Progenitor cell of endocrine pancreas (in vitro differentiated cells): Measurements from ENCODE around the gene WARS2. TPM values are rescaled to one million over a fixed set of nuclear protein-coding genes. Genes with fewer than 3 reads are reported as not detected.

ENCODE experiments used
- DNase-seq: peaks from one replicate; pipeline ENCODE4 v3.0.0; 2021; ENCODE audit warnings: low spot score; ENCODE audit not compliant: unreplicated experiment
- H3K27ac Mint-ChIP-seq: 2 replicates; pipeline ENCODE4 v1.8.0; 2021; ENCODE audit warnings: mild to moderate bottlenecking, moderate library complexity, mixed read lengths
- H3K27me3 Mint-ChIP-seq: 2 replicates; pipeline ENCODE4 v1.8.0; 2021; ENCODE audit warnings: mixed read lengths
- H3K36me3 Mint-ChIP-seq: 2 replicates; pipeline ENCODE4 v1.8.0; 2022; ENCODE audit warnings: mixed read lengths; ENCODE audit not compliant: insufficient read depth
- H3K4me1 Mint-ChIP-seq: 2 replicates; pipeline ENCODE4 v1.8.0; 2021; ENCODE audit warnings: low read depth, mixed read lengths
- H3K4me3 Mint-ChIP-seq: 2 replicates; pipeline ENCODE4 v1.8.0; 2021; ENCODE audit warnings: low read depth, mild to moderate bottlenecking, moderate library complexity, mixed read lengths
- H3K9me3 Mint-ChIP-seq: 2 replicates; pipeline ENCODE4 v1.8.0; 2021; ENCODE audit warnings: low read depth, mixed read lengths
- total RNA-seq: library from RNA; stranded (reverse); gene quantifications from 2 replicates; pipeline ENCODE4 v1.2.1, GENCODE V29; 2021
- TF ChIP-seq, protein P1 (sequence below): fragments of 200-600 bp; sonication (generic); IDR thresholded peaks from one replicate; pipeline ENCODE4 v1.5.0; 2021; ENCODE audit warnings: antibody characterized with exemption, mild to moderate bottlenecking; ENCODE audit not compliant: unreplicated experiment

The WARS2 gene
- total RNA-seq, 1 donor from 2014 or later, result 14.8 TPM

DNA sequence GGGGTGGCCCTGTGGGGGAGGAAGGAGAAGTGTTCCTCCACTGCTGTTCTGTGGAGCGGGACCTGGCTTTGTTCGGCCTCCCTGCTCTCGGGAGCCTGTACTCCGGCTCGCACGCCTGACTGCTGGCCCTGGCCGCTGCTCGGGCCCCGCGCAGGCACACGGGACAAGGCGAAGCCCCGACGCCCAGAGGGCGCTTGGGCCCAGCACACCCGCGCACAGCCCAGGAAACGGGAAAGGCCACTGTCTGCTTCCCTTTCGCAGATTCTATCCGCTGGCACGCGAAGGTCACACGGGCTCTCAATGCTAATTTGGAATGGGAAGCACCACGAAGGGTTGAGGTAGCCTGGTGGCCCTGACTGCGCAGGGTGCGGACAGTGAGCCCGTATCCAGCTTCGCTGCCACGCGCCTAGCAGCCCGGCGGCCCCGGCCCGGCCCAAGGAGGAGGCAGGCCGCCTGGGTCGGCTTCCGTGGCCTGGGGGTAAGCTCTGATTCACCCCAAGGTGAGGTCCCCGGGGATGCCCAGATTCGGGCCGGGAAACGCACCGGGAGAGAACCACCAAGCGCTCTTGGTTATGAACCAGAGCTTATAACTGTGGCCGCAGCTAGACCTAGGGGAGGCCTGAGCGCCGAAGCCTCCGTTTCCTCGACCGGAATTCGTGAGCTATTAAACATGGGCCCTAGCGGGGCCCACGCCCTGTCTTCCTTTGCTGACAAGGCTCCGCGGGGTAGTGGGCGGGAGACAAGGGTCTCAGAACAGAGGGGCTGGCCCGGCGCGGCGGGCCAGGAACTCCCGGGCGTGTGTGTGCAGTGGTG is 132.6 kb downstream of the WARS2 start:
- H3K4me1 Mint-ChIP-seq, result peaks cover 4% of the 10 kb centered on the region
- no peak for DNase-seq
- H3K36me3 Mint-ChIP-seq, result no peaks in the 10 kb centered on the region
- no peaks in the 10 kb centered on the region for H3K9me3 Mint-ChIP-seq
- no peak overlapping the region for H3K27ac Mint-ChIP-seq
- H3K4me3 Mint-ChIP-seq, result peak overlapping the region; percentile 27
- H3K27me3 Mint-ChIP-seq, result peaks cover 96% of the 10 kb centered on the region
- TF ChIP-seq, protein P1, sequence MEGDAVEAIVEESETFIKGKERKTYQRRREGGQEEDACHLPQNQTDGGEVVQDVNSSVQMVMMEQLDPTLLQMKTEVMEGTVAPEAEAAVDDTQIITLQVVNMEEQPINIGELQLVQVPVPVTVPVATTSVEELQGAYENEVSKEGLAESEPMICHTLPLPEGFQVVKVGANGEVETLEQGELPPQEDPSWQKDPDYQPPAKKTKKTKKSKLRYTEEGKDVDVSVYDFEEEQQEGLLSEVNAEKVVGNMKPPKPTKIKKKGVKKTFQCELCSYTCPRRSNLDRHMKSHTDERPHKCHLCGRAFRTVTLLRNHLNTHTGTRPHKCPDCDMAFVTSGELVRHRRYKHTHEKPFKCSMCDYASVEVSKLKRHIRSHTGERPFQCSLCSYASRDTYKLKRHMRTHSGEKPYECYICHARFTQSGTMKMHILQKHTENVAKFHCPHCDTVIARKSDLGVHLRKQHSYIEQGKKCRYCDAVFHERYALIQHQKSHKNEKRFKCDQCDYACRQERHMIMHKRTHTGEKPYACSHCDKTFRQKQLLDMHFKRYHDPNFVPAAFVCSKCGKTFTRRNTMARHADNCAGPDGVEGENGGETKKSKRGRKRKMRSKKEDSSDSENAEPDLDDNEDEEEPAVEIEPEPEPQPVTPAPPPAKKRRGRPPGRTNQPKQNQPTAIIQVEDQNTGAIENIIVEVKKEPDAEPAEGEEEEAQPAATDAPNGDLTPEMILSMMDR, result no peak

DNA sequence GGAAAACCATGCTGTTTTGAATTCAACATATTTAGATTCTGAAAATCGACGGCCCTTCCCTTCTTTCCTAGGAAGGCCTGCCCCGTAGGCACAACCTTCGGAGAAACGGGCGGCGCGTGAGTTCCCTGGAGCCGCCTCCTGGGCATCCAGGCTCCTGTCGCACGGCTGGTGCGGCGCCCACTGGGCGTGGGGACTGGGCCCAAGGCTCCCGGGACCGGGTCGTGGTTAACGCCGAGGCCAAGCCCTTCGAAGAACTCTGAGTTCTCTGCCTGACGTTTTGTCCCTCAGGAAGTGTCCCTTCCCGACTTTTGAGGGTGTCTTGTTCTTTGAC is 133.1 kb downstream of the WARS2 start:
- Mint-ChIP-seq H3K4me3 (no peak overlapping the region), H3K4me1 (peaks cover 4% of the 10 kb centered on the region), H3K27ac (no peak overlapping the region), H3K36me3 (no peaks in the 10 kb centered on the region), H3K27me3 (peaks cover 96% of the 10 kb centered on the region), H3K9me3 (no peaks in the 10 kb centered on the region)
- TF ChIP-seq, protein P1, result no peak
- DNase-seq, result no peak

DNA sequence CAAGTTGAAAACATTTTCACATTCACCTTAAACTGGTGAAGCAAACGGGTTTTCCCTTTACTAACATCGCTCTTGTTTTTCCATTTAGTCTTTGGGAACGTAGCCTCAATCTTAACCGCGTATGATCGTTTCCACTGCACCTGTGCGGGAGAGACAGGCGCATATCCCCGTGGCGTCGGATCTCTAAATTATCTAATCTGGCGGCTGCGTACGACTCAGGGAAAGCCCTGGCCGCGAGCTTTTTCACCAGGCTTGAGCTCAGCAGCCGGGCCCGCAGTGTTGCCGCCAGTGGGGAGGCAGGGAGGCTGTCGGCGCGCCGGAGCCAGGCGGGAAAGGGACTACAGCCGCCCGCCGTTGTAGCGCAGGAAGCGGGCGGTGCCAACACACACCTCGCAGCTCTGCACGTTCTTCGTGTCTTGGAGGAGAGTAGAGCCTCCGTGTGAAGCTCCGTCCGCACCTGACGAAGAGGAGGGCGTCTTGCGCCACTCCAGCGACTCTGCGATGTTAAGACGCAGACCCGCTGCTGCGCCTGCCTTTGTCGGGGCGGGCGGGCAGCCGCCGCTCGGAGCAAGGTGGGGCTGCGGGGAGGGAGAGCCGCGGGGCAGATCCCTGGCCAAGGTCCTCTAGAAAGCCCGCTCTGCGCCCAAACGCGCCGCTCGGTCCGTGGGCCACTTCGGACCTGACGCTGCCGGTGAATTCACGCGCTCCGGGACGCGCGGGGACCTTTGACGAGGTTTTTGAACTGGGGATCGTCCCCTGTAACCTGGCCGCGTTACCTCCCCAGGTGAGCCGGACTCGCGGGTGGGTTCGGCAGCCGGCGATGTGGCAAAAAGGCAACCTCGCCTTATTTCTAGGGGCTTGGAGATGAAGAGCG is 133.8 kb downstream of the WARS2 start:
- no peak for DNase-seq
- Mint-ChIP-seq H3K4me1 (peaks cover 4% of the 10 kb centered on the region), H3K27ac (no peak overlapping the region), H3K9me3 (no peaks in the 10 kb centered on the region), H3K27me3 (peaks cover 96% of the 10 kb centered on the region), H3K36me3 (no peaks in the 10 kb centered on the region), H3K4me3 (peak overlapping the region; percentile 16)
- TF ChIP-seq, protein P1, result no peak

DNA sequence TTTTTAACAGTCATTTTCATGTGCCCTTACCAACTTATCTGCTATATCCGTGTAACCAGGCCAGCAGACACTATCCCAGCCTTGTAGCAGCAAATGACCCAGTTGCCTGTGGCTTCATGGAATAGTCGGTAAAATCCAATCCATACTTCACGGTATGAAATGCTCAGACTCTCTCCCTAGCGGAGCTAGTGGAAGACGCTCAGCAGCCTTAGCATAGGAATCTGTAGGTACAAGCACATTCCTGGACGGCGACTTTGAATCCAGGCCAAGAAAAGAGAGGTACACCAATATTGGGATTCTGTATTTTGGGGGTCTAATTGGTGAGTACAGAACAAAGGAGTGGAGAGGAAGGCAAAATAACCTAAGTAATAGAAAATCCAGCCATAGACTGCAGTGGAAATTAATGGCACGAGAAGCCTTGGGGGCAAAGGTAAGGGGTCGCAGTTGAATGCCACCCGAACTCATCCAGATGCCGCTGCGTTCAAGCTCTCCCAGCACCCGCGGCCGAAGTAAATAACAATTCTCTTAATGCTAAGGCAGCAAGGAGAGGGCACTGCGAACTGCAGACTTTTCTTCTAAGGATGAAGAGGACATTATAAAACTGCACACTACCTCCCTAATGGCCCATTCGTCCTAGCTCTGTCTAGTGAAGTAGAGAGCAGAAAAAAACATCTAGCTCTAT is 134.6 kb downstream of the WARS2 start:
- peaks cover 96% of the 10 kb centered on the region for H3K27me3 Mint-ChIP-seq
- no peaks in the 10 kb centered on the region for H3K36me3 Mint-ChIP-seq
- H3K9me3 Mint-ChIP-seq, result no peaks in the 10 kb centered on the region
- TF ChIP-seq, protein P1, result no peak
- no peak for DNase-seq
- no peak overlapping the region for H3K4me3 Mint-ChIP-seq
- peaks cover 4% of the 10 kb centered on the region for H3K4me1 Mint-ChIP-seq
- no peak overlapping the region for H3K27ac Mint-ChIP-seq

DNA sequence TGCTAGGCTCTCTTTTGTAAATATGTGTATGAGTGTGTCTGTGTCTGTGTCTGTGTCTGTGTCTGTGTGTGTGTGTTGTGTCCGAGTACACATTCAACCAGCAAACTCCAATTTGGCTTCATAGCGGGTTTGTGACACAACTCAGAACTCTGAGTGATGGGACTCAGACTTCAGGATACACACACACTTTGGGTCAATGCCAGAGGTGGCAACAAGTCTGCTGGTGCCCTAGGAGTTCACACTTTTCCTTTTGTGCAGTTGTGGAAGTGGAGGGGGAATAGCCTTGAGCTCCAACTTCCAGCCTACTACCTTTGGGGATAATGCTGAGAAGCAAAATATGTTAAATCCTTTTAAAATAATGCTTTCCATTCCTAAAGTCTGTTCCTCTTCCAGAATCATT is 135.7 kb downstream of the WARS2 start:
- H3K27ac Mint-ChIP-seq, result no peak overlapping the region
- H3K36me3 Mint-ChIP-seq, result no peaks in the 10 kb centered on the region
- H3K4me3 Mint-ChIP-seq, result no peak overlapping the region
- peaks cover 96% of the 10 kb centered on the region for H3K27me3 Mint-ChIP-seq
- DNase-seq, result no peak
- H3K9me3 Mint-ChIP-seq, result no peaks in the 10 kb centered on the region
- H3K4me1 Mint-ChIP-seq, result peaks cover 6% of the 10 kb centered on the region
- TF ChIP-seq, protein P1, result no peak
